Endothelial cell of umbilical vein (primary cell): ENCODE measurements around the gene ZNF438.

Experiments used
- CTCF ChIP-seq, 2 donors: IDR thresholded peaks; 1 replicate in 1 of 2; 2 replicates in 1 of 2; pipeline ENCODE4 v1.5.1; 2011; ENCODE audit warnings: low read length in 2 of 2, mild to moderate bottlenecking in 2 of 2, moderate library complexity in 2 of 2, control low read depth in 1 of 2, inconsistent platforms in 1 of 2, low read depth in 1 of 2; ENCODE audit not compliant: insufficient read depth in 1 of 2; ENCODE audit errors: extremely low read depth in 1 of 2
- EZH2 ChIP-seq: IDR thresholded peaks from 2 replicates; pipeline ENCODE4 v1.6.1; 2012; ENCODE audit warnings: borderline replicate concordance, low read depth, mild to moderate bottlenecking, moderate library complexity, low read length, inconsistent platforms; ENCODE audit not compliant: severe bottlenecking
- FOS ChIP-seq: IDR thresholded peaks from 2 replicates; pipeline ENCODE4 v1.6.1; 2011; ENCODE audit warnings: mild to moderate bottlenecking, low read length, moderate library complexity, borderline replicate concordance; ENCODE audit not compliant: insufficient read depth
- JUN ChIP-seq: IDR thresholded peaks from 2 replicates; pipeline ENCODE4 v1.6.1; 2011; ENCODE audit warnings: borderline replicate concordance, low read depth; ENCODE audit not compliant: insufficient read length, insufficient read depth
- MAX ChIP-seq: IDR thresholded peaks from 2 replicates; pipeline ENCODE4 v1.6.1; 2011; ENCODE audit not compliant: insufficient read depth, insufficient read length
- MYC ChIP-seq: IDR thresholded peaks from one replicate; pipeline ENCODE4 v1.6.1; 2011; ENCODE audit warnings: mild to moderate bottlenecking, low read depth, low read length
- POLR2A ChIP-seq: IDR thresholded peaks from 2 replicates; pipeline ENCODE4 v1.6.1; 2012; ENCODE audit warnings: low read depth, mild to moderate bottlenecking, control low read depth, low read length
- POLR2AphosphoS5 ChIP-seq: IDR thresholded peaks from 2 replicates; pipeline ENCODE4 v1.6.1; 2012; ENCODE audit warnings: low read depth, mild to moderate bottlenecking, control low read depth, low read length, moderate library complexity; ENCODE audit not compliant: insufficient read depth

GRCh38 chr10:30854656-30855055 lies 177.0 kb downstream of the ZNF438 start:
- TF ChIP-seq CTCF (IDR thresholded peaks at IDR 0.05; ENCODE audit: extremely low read depth in 1 of 2, insufficient read depth in 1 of 2, low read depth in 1 of 2, low read length in 2 of 2): no peak
- no peak for TF ChIP-seq POLR2A
- no peak for TF ChIP-seq POLR2AphosphoS5
- no peak for TF ChIP-seq MYC
- no peak for TF ChIP-seq MAX
- no peak for TF ChIP-seq EZH2
- TF ChIP-seq FOS: no peak
- no peak for TF ChIP-seq JUN
